Activated gamma-delta T cell treated with anti-CD3 and anti-CD28 coated beads, Interleukin-2, amount 50 U/mL, for 16 hours (primary cell): Measurements from ENCODE around the gene PLEKHM1.
"Not testable (repeated sequence)": the region's sequence is repeated elsewhere in the genome, so short reads cannot be mapped to it uniquely, and the experiment has no call there.

Experiments
- DNase-seq: peaks from one replicate; pipeline ENCODE4 v3.0.0-alpha.2; 2020; ENCODE audit warnings: low read depth

PLEKHM1 gene

GRCh38 chr17:45461524-45462327 is 28.8 kb downstream of the PLEKHM1 start:
- DNase-seq = not testable (repeated sequence)

GRCh38 chr17:45460422-45460821 is 30.1 kb downstream of the PLEKHM1 start:
- not testable (repeated sequence) for DNase-seq

- DNase-seq = not testable (repeated sequence)
Observed at GRCh38 chr17:45454341-45454740, 36.2 kb downstream of the PLEKHM1 start.

- not testable (repeated sequence) for DNase-seq
Observed at GRCh38 chr17:45453731-45454130, 36.8 kb downstream of the PLEKHM1 start.

- DNase-seq = not testable (repeated sequence)
Observed at GRCh38 chr17:45453225-45453534, 37.3 kb downstream of the PLEKHM1 start.

- DNase-seq = not testable (repeated sequence)
Observed at GRCh38 chr17:45452329-45453224, 37.9 kb downstream of the PLEKHM1 start.

- not testable (repeated sequence) for DNase-seq
Observed at GRCh38 chr17:45451660-45452059, 38.9 kb downstream of the PLEKHM1 start.

GRCh38 chr17:45451131-45451530 is 39.4 kb downstream of the PLEKHM1 start:
- no peak for DNase-seq

- not testable (repeated sequence) for DNase-seq
Observed at GRCh38 chr17:45449708-45450329, 40.7 kb downstream of the PLEKHM1 start.

- not testable (repeated sequence) for DNase-seq
Observed at GRCh38 chr17:45449260-45449659, 41.3 kb downstream of the PLEKHM1 start.

GRCh38 chr17:45448483-45448882 is 42.0 kb downstream of the PLEKHM1 start:
- DNase-seq = not testable (repeated sequence)

GRCh38 chr17:45448066-45448465 is 42.5 kb downstream of the PLEKHM1 start:
- DNase-seq = not testable (repeated sequence)

- not testable (repeated sequence) for DNase-seq
Observed at GRCh38 chr17:45447650-45448049, 42.9 kb downstream of the PLEKHM1 start.

- not testable (repeated sequence) for DNase-seq
Observed at GRCh38 chr17:45446872-45447625, 43.5 kb downstream of the PLEKHM1 start.

GRCh38 chr17:45445901-45446743 is 44.4 kb downstream of the PLEKHM1 start:
- not testable (repeated sequence) for DNase-seq

GRCh38 chr17:45444856-45445820 is 45.4 kb downstream of the PLEKHM1 start:
- DNase-seq = not testable (repeated sequence)

GRCh38 chr17:45444301-45444700 is 46.2 kb downstream of the PLEKHM1 start:
- not testable (repeated sequence) for DNase-seq

- not testable (repeated sequence) for DNase-seq
Observed at GRCh38 chr17:45443371-45444260, 46.9 kb downstream of the PLEKHM1 start.
